SW480 (cell line): Measurements from ENCODE around the gene DDAH1.
A peak's percentile ranks its signal among the peaks of the same experiment; 100 is the strongest.

Experiments used
- DNase-seq: peaks from one replicate; pipeline ENCODE4 v3.0.0-alpha.2; 2016; ENCODE audit warnings: low spot score

Gene DDAH1

GRCh38 chr1:85440612-85441011, 24.3 kb downstream of the DDAH1 start:
- DNase-seq = no peak

DNA sequence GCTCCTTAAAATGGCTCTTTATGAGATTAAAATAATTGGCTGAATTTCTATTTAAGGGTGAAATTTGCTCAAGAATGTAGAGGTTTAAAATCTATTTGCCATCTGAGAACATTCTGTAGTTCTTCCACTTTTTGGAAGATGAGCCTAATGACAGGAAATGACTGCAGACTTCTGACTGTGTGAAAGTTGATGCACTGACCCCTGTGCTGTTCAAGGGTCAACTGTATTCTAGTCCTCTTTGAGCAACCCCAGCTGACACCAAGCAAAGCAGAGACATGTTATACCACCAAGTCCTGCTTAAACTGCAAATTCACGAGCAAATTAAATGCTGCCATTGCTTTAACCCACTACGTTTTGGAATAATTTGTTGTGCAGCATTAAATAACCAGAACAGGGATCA, 26.6 kb downstream of the DDAH1 start:
- no peak for DNase-seq

DNA sequence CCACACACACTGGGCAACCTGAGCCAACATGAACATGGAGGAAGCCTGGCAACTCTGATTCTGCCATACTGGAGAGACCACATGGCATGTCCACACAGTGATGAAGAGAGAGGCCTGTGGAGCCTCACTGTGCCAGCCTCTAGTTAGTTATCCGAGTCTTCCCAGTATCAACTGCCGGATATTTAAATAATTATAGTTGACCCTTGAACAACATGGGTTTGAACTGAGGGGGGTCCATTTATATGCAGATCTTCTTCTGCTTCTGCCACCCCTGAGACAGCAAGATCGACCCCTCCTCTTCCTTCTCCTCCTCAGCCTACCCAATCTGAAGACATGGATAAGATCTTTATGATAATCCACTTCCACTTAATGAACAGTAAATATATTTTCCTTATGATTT, 27.8 kb downstream of the DDAH1 start:
- no peak for DNase-seq

- no peak for DNase-seq
Observed at GRCh38 chr1:85433096-85433495, 31.9 kb downstream of the DDAH1 start.

DNA sequence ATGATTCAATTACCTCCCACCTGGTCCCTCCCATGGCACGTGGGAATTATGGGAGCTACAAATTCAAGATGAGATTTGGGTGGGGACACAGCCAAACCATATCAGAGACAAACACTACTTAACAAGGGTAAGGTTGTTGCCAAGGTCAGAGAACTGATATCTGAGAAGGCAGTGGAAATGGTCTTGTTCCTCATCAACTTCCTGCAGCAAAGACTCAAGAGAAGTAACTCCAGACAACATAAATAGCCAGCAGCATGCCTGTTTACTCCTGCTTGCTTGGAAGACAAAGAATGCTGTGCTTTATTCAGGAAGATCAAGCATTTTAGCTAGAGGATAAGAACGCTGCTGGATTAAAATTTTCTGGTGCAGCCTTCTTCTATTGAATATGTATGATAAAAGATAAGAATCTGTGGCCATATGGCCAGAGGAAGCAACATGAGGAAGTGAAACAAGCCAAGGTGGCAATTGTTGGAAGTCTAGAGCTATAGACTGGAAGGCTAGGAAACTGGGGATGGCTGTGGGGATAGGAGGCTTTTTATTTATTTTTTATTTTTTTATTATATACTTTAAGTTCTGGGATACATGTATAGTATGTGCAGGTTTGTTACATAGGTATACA, 36.4 kb downstream of the DDAH1 start:
- DNase-seq = no peak

- DNase-seq = no peak
Observed at GRCh38 chr1:85427849-85428248, 37.1 kb downstream of the DDAH1 start.

DNA sequence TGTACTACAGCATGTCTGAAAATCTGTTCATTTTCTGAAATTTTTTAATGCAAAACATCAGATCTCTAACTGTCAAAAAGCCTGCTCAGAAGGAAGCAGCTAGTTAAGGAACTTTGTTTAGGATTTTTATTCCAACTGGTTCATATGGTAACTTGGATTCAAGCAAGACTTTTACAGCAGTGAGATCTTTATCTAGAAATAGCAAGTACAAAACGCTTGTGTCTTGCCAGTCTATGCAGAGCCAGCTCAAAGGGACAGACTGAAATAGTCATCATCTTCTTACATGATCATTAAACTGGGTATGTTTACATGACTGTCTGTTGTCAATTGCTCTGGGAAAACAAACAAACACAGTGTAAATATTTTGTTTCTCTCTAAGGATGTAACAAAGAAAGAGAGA, 37.6 kb downstream of the DDAH1 start:
- DNase-seq = no peak

DNA sequence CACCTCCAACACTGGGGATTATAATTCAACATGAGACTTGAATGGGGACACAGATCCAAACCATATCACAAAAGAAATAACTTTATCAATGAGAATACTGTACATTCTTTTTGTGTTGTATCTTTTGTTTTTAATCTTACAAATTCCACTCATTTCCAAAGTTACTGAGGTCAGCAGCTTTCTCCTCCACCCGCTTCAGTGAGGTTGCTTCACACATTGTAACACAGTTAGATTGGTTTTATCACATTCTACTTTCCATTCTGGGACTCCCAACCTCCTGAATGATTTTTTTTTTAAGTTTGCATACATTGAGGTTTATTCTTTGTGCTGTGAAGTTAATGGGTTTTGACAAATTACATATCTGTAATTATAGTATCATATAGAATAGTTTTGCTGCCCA, 43.8 kb downstream of the DDAH1 start:
- DNase-seq = no peak

GRCh38 chr1:85420199-85420598, 44.8 kb downstream of the DDAH1 start:
- no peak for DNase-seq

GRCh38 chr1:85417876-85418275, 47.1 kb downstream of the DDAH1 start:
- no peak for DNase-seq

GRCh38 chr1:85417017-85417416, 47.9 kb downstream of the DDAH1 start:
- no peak for DNase-seq

- DNase-seq = no peak
Observed at GRCh38 chr1:85413169-85413568, 51.8 kb downstream of the DDAH1 start.

- DNase-seq = no peak
Observed at GRCh38 chr1:85411567-85412305, 53.2 kb downstream of the DDAH1 start.

DNA sequence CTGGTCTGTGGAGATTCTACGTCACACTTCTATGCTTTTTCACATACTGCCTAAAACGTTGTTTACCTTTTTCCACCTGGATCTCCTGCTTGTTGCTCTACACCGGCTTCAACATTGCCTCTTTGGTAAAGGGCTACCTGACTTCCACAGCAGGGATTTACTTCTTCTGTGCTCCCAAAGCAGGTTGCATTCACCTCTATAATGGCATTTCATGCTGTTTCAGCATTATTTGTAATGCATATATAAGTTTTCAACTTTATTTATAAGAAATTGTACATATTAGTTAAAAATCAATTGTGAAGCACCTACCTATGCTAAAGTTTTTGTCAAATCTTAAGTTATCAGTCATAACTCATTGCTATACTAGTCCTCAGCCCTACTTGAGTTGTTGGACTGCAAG, 55.4 kb downstream of the DDAH1 start:
- DNase-seq = no peak

- DNase-seq = no peak
Observed at GRCh38 chr1:85407746-85408377, 57.1 kb downstream of the DDAH1 start.

- no peak for DNase-seq
Observed at GRCh38 chr1:85406887-85407533, 57.9 kb downstream of the DDAH1 start.

DNA sequence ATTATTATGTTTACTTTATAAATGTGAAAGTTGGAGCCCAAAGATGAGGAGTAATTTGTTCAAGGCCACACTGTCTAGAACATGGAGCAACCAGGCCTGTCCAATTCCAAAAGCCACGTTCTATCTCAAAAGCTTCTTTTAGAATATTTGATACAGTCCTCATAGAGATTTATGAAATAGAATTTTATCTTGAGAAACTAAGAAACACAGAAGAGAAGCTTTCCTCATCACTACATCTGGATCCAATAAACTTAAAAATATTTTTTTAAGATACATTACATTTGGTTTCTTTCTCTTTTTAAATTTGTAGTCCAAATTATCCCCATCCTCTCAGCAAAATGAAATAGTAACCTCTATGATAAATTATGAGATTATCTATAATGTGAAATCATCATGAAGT, 58.9 kb downstream of the DDAH1 start:
- DNase-seq = no peak

GRCh38 chr1:85404408-85404807, 60.6 kb downstream of the DDAH1 start:
- no peak for DNase-seq

- peak; percentile 2 for DNase-seq
Observed at GRCh38 chr1:85398391-85399064, 66.4 kb downstream of the DDAH1 start.

DNA sequence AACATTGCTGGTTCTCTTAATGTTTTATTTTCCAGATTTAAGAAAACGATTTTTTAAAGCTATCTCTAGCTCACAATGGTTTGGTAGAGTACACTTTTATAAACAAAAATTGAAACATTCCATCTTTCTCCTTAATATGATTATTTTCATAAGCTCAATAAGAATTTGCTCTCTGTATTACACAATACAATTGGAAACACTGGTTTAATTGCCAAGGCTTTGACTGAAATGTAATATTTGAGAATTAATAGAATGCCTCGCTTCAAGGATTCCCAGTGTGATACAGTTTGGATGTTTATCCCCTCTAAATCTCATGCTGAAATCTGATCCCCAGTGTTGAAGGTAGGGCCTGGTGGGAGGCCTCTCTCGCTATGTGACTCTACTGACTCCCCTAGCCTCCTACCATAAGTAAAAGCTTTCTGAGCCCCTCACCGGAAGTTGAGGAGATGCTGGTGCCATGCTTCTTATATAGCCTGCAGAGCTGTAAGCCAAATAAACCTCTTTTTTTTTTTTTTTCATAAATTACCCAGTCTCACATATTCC, 67.4 kb downstream of the DDAH1 start:
- DNase-seq = no peak

GRCh38 chr1:85396194-85396593, 68.8 kb downstream of the DDAH1 start:
- DNase-seq = no peak

- DNase-seq = no peak
Observed at GRCh38 chr1:85394130-85394529, 70.8 kb downstream of the DDAH1 start.
